OCI-LY3 (cell line): ENCODE results near the gene TRPM5.

ENCODE experiments used
- CTCF ChIP-seq: fragments of 200-600, 300-600 bp; sonication (generic); IDR thresholded peaks from 2 replicates; pipeline ENCODE4 v1.5.1; 2014; ENCODE audit warnings: antibody characterized with exemption, low read length, low read depth
- EZH2phosphoT487 ChIP-seq: fragments of 200-600 bp; shearing (Covaris generic); IDR thresholded peaks from 2 replicates; pipeline ENCODE4 v1.6.1; 2018; ENCODE audit warnings: antibody characterized with exemption, mixed run types, low read depth

- TF ChIP-seq CTCF (no peak), EZH2phosphoT487 (no peak)
Measured at GRCh38 chr11:2437516-2437915, 6.8 kb downstream of the TRPM5 start.
